Astrocyte (in vitro differentiated cells and primary cell): Measurements from ENCODE around the gene CUTA.

Source experiments
- CTCF ChIP-seq: IDR thresholded peaks from 2 replicates; pipeline ENCODE4 v1.5.1; 2011; ENCODE audit warnings: low read depth, mild to moderate bottlenecking, inconsistent platforms, low read length, moderate library complexity; ENCODE audit not compliant: insufficient read depth
- EZH2 ChIP-seq: IDR thresholded peaks from 2 replicates; pipeline ENCODE4 v1.6.1; 2012; ENCODE audit warnings: mild to moderate bottlenecking, low read length, inconsistent platforms; ENCODE audit not compliant: insufficient read depth

GRCh38 chr6:33391922-33392594, 25.8 kb downstream of the CUTA start:
- no peak for TF ChIP-seq CTCF
- TF ChIP-seq EZH2, result no peak
